GM18873 (cell line): ENCODE data around the gene CRLF1.
"Not testable (repeated sequence)": the region's sequence is repeated elsewhere in the genome, so short reads cannot be mapped to it uniquely, and the experiment has no call there.

Experiments
- ATAC-seq: cut with Tn5 transposase; IDR thresholded peaks from one replicate; pipeline ENCODE4 v1.9.1; 2021; ENCODE audit warnings: mild to moderate bottlenecking, moderate library complexity, moderate number of reproducible peaks; ENCODE audit not compliant: unreplicated experiment, low FRiP score

The CRLF1 gene

DNA sequence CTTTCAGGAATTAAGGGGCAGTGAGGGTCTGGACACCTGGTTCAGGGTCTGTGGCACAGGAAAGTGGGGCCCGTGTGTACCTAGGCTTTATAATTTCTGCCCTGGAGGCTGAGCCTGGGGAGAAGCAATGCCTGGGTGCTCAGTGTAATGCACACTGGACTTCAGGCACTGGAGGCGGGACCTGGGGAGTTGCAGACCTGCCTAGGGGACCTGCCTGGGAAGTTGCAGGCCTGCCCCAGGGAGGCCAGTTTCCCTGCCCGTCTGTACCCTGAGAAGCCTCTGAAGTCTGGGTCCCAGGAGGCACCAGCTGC lies 3.6 kb upstream of the CRLF1 start:
- ATAC-seq: no peak

DNA sequence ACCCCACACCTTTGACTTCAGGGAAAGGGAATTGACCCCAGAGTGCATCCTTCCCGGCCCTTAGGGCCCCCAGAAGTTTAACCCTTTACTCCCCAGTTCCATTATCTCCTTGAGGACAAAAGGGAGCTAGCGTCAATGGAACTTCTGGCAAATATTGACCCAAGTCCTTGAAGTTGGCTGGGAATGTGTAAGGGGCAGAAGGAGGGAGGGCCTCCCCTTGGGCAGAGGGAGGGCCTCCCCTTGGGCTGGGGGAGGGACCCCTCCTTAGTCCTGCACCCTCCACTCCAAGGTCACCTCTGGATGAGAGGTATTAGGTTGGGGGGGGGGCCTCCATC lies 3.1 kb upstream of the CRLF1 start:
- ATAC-seq: no peak

DNA sequence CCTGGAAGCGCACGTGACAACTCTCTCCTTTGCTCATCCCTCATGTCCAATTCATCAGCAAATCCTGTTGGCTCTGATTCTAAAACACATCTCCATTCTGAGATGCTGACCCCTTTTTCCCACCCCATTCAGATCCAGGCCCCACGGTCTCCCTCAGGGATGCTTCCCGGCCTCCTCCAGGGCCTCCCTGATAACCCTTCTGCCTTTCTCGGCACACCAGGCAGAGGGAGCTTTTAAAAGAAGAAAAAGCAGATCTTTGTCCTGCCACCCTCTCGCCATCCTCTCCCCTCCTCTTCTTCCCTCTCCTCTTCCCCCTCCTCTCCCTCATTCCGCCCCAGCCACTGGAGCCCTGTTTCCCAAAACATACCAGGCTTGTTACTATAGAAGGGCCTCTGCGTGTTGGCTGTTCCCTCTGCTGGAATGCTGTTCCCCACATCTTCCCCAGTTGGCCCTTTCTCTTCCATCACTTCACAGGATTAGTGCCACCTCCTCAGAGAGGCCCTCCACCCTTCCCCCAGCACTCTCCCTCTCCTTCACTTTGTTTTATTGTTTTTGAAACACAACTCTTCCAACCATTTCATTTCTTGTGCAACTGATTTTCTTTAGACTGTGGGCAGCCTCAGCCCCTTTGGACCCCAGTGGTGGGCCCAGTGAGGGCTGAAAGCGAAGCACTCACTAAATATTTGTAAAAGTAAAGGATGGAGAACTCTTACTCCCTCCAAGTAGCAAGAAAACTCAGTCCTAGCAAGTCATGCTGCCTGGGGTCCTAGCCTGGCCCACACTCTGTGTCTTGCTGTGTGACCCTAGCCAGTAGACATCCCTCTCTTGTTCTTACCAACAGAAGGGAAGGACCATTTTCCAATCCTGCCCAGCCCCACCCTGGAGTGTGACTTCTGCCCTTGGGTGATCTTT lies 2.5 kb upstream of the CRLF1 start:
- no peak for ATAC-seq

DNA sequence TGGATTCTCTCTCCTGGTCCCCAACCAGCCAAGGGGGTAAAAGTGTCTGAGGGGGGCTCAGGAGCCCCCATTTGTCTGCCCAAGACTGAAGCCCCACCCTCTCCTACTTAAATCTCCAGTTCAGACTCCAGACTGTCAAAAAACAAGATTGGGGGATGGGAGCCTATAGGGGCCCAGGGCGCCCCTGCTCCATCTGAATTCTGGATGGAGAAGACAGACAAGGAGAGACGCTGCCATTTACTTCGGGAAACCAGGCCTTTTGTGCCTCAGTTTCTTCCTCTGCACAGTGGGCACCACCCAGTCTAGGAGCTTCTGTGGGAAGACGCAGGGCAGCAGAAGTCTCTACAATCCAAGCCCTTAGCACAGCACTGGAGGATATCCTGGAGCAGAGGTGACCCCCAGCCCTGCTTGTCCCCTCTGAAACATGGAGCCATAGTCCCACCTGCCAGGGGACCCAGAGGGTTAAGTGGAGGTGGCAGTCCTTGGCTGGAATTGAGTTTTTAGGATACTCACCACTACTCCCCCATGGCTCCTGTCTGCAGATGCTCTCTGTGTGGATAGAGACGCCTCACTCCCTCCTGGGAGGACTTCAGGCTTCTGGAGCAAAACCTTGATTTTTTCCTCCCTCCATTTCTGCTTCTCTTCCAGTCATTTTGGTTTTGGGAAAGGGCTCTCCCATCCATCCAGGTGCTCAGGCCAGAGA lies 1.7 kb upstream of the CRLF1 start:
- ATAC-seq: no peak

DNA sequence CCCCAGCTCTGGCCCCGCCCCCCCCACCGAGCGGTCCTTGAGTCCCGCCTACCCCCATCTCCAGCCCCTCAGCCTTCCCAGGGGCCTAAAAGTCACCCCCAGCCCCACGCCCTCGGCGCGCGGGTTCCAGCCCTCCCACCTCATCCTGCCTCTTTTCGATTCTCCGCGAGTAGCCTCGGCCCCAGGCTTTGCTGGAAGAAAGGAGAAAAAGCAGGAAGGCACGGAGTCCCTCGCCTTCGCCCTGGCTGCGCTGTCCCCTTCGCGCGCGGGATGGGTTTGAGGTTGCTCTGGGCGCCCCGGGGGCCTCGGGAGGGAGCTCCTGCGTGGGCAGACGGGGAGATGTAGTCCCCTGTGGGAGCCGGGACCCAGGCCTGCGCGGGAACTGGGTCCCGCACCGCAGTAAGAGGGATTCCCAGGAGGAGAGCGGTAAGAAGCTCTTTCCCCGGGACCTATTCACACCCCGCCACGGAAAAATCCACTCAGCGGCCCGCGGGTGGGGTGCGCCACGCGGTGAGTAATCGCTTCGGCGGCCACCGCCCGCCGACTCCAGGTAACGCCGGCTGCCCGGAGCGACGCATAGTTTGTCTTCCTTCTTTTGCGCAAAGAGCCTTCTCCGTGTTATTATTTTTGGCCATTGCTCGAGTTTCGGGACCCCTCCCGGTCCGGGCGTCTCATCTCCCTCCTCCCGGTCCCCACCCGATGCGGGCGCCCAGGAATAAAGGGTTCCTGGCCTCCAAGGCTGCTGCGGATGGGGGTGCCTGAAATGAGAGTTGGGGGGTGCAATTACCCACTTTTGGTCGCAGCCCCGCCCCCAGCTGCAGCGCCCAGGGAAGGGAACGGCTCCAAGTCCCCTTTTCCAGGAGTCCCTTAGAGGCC lies 865 bp upstream of the CRLF1 start:
- no peak for ATAC-seq

DNA sequence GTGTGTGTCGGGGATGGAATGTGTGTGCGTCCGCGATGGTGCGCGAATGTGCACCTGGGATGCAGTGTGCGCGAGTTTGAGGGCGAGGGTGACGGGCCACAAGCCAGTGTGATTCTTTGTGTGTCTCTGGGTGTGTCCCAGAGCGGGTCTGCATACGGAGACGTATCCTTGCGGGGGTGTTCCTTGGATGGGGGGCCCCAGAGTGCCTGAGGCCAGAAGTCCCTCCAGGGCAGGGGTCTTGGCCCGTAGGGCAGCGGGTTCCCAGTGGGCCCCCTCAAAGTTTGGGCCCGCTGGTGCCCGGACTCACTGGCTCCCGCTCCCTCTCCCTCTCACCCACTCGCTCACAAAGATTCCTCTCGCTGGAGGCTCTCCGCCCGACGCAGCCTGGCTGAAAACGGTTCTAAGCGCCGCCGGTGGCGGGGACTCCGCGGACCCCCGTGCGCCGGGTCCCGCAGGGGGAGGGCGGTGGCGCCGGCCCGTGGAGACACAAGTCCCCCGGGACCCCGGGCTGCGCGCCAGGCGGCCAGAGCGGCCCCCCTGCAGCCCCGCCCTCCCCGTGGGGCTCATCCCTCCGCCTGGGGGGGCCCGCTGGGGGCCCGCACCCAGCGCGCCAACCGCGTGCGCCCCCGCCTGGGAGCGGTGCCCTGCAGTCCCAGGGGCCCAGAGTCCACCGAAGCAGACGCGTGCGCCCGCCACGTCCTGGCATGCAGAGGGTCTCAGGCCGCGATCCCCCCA lies 886 bp downstream of the CRLF1 start:
- no peak for ATAC-seq

DNA sequence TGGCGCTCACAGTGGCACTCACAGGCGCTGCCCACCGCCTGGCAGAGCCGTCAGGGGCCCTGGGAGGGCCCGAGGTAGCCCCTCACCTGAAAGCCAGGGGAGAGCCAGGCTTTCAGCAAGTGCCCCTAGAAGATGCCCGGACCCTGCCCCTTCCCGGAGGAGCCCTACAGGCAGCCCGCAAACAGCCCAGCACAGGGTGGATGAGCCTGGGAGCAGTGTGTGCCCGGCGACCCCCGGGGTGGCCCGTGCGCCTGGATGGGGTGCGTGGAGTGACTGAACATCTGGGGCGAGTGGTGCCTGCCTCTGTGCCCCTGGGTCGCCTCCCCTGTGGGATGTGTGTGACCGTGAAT lies 1.4 kb downstream of the CRLF1 start:
- no peak for ATAC-seq

DNA sequence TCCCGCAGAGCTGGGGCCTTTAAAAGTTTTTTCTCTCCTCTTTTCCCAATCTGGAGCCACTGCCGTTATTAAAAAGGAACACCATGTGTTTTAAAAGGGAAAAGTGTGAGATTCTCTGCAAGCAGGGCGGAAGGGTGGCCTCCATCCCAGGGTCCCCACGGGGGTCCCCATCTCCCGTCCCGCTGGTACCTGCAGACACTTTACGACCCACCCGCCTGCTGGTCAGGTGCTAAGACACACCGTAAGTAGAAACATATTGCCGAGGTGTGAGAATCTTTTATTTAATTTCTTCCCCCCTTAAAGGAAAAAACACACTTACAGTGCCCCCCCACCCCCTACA lies 1.8 kb downstream of the CRLF1 start:
- no peak for ATAC-seq

DNA sequence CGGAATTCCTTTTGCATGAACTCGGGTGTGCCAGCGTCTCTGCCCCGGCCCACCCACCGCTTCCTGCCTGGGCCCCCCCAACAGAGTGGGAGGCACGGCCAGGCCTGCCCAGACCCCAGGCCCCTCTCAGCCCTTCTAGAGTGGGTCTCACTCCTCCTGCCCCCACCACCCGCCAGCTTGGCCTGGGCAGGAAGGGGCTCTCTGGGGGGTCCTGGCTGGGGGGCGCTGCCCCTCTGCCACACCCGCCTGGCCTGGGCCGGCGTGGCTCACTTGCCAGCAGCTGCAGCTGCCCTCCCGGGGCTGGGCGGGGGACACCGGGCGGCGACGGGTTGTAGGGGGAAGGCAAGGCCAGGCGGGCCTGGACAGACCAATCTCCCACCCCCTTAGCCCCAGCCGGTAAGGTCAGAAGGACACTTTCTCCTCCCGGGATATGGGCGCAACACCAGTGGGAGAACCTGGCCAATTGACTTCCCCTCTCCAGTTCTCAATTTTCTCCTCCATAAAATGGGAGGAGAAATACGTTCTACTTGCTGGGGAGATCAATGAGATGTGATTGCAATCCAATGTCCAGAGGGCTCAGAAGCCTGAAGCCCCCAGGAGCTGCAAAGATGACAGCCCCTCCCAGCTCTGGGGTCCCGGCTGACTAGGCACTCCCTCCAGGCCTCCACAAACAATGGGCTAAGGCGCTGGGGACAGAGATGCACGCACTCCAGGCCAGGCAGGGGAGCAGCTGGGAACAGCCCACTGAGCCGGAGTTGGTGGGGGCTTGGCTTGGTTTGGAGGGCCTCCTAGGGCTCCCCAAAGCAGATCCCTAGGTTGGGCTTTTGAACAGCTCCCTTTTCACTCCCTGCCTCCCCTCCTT lies 2.4 kb downstream of the CRLF1 start:
- no peak for ATAC-seq

DNA sequence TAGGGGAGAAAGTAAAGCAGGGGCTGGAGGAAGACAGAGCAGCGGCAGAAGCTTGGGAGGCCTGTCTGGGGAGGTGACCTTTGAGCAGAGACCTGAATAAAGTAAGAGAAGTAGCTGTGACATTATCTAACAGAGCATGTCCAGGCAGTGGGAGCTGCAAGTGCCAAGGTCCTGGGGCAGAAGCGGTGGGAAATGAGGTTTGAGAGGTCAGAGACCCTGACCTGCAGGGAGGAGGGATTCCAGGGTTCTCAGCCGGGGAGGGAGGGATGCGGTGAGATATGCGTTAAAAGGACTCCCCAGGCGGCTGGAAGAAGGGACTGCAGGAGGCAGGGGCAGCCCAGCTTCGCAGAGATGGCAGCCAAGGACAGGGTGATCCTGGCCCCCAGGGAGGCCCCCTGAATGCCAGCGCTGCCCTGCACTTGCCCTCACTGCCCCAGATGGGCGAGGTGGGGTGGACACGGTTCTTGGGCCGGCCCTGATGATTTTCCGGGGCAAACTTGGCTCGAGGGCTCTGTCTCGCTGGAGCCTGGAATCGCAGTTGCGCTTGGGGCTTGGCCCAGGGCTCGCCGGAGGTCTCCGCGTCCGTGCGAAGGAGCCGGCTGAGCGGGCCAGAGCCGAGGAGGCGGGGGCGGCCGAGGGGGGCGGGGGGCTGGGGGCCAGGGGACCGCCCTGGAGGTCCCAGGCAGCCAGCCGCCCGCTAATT lies 3.2 kb downstream of the CRLF1 start:
- no peak for ATAC-seq

DNA sequence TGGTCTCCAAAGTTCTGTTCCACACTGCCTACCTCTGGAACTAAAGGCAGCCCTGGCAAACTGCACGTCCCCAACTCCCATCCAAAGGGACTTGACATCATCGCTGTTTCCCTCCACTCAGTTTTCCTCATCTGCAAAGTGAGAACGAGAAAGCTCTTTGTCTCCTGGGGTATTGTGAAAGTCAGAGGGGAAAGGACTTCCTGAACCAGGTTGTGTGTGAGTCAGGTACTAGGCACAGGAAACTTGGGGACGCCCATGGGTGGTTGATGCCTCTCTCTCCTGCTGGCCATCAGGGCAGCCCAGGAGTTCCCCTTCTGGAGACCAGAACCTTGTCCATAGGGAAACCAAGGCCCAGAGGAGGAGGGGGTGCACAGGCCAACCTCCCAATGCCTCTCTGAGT lies 4.7 kb downstream of the CRLF1 start:
- ATAC-seq: no peak

DNA sequence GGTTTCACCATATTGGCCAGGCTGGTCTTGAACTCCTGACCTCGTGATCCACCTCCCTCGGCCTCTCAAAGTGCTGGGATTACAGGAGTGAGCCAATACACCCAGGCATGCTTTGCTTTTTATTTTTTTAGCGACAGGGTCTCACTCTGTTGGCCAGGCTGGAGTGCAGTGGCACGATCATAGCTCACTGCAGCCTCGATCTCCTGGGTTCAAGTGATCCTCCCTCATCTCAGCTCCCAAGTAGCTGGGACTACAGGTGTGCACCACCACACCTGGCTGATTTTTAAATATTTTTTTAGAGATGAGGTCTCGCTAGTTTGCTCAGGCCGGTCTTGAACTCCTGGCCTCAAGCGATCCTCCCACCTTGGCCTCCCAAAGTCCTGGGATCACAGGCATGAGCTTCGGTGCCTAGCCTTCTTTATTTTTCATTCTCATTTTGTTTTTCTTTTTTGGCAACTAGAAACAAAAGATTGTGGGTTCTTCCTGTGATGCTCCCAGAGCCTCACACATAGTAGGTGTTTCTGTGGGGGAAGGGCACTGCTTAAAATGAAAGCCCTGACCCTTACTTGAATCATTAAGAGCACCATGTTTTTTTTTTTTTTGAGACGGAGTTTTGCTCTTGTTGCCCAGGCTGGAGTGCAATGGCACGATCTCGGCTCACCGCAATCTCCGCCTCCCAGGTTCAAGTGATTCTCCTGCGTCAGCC lies 5.8 kb downstream of the CRLF1 start:
- ATAC-seq: not testable (repeated sequence)

DNA sequence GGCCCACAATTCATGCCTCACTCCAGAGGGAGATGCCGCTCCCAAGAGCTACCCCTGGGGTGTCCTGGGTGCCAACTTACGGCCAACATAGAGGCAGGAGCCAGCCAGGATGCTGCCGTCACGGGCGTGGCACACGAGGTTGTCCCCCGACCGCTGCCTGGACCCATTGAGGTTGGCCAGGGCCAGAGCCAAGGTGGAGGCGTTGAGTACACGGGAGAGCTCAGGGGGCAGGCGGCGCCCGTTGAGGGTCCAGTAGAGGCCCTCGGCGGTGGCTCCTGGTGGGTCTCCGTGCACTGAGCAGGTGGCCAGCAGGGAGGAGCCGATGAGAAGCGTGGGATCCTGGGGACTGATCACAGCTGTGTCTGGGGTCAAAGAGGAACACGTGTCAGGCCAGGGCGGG lies 7.1 kb downstream of the CRLF1 start:
- no peak for ATAC-seq

DNA sequence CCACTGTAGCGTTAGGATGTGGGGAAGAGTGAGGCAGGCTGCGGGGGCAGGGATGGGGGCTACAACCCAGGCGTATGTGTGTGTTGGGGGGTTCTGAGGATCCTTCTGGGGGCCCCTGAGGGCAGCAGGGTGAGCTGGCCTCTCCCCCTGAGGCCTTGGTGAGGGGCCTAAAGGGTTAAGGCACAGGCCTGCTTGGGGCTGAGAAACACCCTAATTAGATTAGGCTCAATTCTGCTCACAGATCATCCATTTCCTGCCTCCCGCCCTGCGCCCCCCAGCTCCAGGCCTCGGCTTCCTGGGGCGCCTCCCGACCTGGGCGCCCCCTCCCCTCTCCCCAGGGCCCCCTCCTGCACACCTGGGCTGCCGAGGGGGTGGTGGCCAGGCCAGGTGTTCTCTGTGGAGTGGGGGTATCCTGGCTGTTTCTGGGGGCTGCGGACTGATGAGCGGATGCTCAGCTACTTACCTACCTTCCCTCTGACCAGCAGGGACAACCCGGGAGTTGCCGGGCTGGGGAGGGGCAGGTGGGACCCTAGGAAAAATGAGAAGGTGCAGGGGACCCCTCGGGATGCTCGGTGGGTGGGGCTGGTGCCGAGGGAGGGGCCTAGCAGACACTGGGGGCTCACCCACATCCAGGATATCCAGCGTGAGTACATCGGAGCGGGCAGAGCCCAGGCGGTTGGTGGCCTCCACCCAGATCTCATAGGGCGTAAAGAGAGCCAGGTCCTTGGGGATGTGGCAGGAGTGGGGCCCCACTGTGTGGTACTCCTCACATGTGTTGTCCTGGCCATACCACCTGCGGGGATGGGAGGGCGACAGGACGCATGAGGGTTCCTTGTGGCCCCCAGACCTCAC lies 8.6 kb downstream of the CRLF1 start:
- ATAC-seq: no peak

DNA sequence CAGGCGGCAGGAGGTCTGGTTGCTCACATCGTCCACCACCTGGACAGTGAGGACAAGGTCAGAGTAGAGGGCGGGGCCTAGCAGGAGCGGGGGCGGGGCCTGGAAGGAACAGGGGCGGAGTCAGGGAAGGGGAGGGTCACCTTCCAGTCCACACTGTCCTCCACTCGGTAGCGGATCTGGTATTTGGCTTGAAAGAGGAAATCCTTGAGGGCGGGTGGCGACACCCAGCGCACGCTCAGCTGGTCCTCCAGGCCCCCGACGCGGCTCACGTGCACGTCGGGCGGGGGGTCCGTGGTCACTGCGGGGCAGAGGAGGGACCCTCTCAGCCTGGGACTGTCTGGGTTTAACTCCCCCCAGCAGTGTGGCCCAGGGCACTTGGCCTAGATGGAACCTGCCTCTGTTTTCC lies 9.8 kb downstream of the CRLF1 start:
- no peak for ATAC-seq

DNA sequence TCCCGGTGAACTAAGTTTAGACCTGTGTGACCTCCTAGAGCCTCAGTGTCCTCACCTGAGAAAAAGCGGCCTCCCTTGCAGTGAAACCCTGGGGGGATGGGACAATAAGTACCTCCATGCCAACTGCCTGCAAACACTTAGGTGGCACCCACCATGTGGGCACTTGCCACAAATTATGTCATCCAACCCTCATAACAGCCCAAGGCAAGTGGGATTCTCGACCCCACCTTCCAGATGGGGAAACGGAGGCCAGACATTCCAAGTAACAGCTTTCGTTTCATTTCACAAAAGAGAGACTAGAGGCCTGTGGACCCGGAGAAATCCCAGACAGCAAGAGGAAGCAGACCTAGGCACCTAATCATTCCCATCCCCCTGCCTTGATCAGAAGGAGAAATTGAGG lies 11.1 kb downstream of the CRLF1 start:
- no peak for ATAC-seq

DNA sequence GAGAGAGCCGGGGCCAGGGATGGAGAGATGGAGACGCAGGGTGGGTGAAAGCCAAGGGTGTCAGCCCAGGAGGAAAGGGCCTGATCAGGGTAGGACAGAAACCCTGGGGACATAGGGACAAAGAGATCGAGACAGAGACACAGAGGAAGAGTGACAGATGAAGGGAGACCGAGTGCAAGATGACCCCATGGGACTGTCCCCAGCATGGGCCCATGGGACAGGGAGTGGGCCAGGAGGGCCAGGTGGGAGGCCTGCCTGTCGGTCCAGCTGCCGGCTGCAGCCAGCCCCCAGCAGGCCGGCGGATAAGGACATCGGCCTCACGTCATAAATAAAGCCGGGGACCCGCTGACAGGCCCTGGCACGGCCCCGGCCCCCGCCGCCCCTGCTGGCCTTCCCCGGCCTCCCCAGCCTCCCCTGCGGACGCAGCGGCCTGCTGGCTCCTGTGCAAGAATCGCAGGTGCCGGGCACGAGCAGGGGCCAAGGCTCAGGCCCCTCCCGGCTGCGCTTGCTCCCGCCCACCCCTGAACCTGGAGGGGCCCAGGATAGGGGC lies 11.7 kb downstream of the CRLF1 start:
- no peak for ATAC-seq
